CD4-positive, alpha-beta T cell treated with Interleukin-17A for 1 hour (primary cell): ENCODE measurements around the gene TPRKB.
"Not testable (repeated sequence)": the region's sequence is repeated elsewhere in the genome, so short reads cannot be mapped to it uniquely, and the experiment has no call there.

ENCODE experiments used
- DNase-seq: peaks from one replicate; pipeline ENCODE4 v3.0.0-alpha.2; 2020

TPRKB gene

DNA sequence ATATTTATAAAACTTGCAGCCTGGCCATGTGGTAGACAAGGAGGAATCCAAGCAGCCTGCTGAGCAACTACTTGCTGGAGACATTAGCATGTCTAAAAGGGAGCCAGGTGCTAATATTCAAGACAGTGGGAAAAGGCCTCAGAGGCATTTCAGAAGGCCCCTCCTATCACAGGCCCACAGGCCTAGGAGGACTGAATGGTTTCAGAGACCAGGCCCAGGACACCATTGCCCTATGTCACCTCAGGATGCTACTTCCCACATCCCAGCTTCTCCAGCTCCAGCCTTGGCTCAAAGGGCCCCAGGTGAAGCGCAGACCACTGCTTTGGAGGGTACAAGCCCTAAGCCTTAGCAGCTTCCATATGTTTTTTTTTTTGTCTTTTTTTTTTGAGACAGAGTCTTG, 39.0 kb downstream of the TPRKB start:
- no peak for DNase-seq

DNA sequence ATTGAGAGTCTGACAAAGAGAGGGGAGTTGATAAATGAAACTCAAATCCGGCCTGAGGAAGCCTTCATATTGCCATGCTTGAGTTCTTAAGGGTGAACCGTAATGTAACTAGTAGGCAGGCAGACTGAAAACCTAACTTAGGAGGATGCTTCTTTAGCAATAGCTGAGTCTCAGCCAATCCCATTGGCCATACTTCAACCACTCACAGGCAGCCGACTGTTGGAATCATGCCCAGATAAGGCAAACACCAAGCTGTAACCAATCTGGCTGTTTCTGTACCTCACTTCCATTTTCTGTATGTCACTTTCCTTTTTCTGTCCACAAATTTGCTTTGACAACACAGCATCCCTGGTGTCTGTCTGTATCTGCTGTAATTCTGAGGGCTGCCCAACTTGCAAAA, 39.5 kb downstream of the TPRKB start:
- no peak for DNase-seq

DNA sequence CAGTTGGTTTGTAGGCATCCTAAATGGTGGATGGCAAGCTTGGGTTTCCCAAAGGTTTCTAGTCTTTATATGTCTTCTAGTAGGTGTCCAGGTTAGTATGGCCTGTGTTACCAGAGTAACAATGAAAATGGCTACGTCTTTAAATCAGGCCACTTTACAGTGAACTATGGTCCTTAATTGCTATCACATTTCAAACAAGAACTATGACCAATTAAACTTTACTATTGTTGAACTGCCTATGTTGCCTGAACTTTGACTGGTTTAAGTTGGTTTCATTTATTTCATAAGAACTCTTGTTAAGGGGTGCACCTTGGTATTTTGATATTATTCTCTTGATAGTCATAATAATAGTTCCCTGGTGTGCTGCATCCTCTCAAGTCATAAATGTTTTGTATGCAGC, 40.2 kb downstream of the TPRKB start:
- DNase-seq: not testable (repeated sequence)

DNA sequence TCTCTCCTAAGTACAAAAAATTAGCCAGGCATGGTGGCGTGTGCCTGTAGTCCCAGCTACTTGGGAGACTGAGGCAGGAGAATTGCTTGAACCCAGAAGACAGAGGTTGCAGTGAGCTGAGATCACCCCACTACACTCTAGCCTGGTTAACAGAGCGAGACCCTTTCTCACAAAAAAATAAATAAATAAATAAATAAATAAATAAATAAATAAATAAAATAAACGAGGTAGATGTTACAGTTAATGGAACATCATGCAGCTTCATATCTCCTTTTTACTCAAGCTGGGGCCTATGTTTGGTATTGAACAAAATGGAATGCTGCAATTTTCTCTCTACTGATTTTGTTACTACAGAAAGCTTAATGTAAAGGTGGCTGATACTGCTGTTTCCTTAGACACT, 40.6 kb downstream of the TPRKB start:
- not testable (repeated sequence) for DNase-seq

DNA sequence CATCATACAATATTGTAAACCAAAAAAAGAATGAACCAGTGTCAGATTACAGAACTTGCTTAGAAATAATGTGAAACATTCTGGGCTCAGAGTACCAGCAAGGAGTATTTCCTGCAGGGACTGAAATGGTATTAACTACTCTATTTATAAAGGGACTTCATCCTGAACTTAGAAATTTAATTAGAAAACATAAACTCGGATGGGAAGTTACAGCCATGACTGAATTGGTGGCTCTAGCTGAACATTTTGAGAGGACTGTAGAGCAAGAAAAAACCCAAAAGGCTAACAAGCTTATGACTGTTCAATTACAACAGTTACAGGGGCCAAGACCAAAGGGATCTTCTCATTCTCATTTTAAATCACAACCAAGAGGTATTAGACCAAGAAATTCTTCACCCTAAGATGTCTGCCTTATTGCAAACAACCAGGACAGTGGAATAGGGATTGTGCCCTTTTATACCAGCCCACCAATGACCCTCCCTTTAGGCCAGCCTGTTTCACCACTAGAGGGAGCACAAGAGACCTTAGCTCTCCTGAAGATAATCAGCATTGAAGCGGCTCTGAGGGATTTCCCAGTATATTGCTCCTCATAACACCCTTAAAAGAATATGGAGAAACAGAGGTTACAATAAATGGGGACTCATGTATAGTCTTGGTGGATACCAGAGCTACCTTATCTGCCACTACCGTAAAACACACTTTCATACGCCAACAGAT, 46.6 kb downstream of the TPRKB start:
- DNase-seq: peak; percentile 35

DNA sequence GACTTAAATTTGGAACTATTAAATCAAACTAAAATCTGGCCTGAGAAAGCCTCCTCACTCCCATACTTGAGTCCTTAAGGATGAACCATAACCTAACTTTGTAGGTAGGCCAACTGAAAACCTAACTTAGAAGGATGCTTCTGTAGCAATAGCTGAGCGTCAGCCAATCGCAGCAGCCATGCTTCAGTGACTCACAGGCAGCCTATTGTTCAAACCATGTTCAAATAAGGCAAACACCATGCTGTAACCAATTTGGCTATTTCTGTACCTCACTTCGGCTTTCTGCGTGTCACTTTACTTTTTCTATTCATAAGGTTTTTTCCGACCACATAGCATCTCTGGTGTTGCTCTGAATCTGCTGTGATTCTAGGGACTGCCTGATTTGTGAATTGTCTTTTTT, 48.7 kb downstream of the TPRKB start:
- DNase-seq: not testable (repeated sequence)

DNA sequence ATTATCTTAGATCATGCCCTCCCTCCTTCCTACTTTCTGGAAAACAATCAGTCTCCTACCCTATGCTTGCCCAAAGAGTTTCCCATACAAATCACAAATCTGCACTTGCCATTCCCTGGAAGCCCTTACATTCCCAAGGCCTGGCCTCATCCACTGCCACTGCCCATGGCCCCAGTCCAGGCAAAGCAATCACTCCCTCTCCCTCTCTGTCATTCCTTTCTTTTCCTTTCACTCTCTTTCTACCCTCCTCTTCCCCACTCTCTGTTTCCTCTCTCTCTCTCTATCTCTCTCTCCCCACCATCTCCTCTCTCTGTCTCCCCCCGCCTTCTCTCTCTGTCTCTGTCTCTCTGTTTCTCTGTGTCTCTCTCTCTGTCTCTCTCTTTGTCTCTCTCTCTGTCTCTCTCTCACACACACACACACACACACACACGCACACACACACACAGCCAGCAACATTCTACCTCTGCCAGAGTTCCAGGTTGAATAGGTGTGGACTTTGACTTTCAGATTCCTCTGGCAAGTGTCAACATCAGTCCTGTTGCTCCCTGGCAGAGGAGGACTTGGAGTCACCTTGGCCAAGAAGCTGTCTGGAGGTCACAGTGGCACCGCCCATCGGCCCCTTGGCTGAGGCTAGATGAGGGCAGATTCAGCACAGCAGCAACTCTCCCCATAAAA, 51.2 kb downstream of the TPRKB start:
- DNase-seq: no peak

DNA sequence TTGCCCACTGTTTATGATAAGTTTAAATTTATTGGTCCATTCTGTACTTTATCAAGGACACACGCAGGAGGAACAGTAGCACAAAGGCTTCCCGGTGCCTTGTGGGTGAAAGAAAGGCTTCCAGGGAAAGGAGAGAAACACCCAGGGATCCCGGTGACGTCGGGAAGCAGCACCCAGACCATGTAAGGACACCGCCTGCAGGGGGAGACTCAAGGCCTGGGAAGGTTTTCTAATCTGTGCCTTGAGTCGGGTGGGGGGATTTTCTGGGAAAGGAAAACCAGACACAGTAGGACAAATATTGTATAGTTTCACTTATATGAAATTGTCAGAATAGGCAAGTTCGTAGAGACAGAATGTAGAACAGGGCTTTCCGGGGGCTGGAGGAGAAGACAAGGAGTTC, 52.2 kb downstream of the TPRKB start:
- not testable (repeated sequence) for DNase-seq

DNA sequence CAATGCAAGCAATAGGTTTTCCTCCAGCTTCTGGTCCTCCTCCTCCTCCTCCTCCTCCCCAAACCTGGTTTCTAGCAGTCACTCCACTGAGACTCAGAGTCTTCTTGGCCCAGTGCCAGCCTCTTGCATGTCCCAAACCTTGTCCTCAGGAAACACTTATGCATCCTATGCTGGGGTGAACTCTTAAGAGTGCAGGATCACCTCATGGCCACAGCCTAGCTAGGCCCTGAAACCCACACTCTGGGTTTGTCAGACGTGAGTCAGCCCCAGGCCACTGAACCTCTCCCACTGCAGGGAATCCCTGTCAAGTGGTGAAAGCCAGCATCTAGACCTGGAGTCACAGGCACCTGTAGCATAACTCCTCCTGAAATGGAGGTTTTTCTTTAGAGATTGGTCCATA, 52.8 kb downstream of the TPRKB start:
- not testable (repeated sequence) for DNase-seq

DNA sequence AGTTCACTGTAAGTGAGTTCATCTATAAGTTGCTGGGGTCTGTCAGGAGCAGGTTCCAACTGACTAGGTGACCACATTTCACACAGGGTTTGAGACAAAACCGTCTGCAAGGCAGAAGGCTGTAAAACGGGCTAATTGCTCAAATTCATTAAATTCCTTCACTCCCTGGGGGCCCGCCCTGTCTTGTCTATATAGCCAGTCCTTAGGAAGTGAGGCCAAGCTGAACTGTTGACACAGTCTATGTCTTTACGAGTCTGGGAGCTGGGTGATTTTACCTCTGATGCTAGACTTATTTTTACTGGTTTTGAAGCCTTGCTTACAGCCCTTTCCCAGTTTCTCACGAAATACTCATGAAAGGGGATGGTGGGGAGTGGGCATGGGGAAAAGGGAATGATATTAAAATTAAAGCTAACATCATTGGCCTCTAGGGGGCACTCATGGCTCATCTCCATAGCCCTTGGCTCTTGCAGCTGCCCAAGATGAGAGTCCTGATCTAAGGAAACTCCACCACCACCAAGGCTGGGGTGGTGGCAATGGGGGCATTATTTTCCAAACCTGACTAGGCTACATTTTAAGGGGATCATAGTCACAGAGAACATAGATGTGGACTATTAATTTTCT, 57.1 kb downstream of the TPRKB start:
- DNase-seq: peak; percentile 9
